Measurements from ENCODE around the gene KCNK2. TPM values are rescaled to one million over a fixed set of nuclear protein-coding genes. Genes with fewer than 3 reads are reported as not detected.

Gene KCNK2
- total RNA-seq, 1 donor, result 0.10 TPM

DNA sequence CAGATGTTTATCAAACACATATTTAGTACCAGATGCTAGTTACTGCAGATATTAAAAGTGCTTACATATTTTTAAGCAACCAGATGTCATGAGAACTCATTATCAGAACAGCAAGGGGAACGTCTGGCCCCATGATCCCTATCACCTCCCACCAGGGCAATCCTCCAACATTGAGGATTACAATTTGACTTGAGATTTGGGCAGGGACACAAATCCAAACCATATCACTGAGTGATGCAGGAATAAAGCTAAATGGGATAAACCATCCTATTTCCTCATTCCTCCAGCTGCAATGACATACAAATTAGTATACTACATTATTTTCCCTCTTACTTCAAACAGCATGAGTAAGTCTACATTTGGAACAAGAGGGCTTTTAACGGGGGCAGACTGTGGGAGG lies 3.1 kb upstream of the KCNK2 start:
- Histone ChIP-seq H3K9me3 (ENCODE audit: low read depth, low read length) (no peaks in the 10 kb centered on the region), H3K4me3 (ENCODE audit: low read length) (no peak overlapping the region), H3K4me1 (ENCODE audit: insufficient read depth, low read length) (no peaks in the 10 kb centered on the region), H3K27me3 (ENCODE audit: insufficient read depth, low read length) (peaks cover 34% of the 10 kb centered on the region)

DNA sequence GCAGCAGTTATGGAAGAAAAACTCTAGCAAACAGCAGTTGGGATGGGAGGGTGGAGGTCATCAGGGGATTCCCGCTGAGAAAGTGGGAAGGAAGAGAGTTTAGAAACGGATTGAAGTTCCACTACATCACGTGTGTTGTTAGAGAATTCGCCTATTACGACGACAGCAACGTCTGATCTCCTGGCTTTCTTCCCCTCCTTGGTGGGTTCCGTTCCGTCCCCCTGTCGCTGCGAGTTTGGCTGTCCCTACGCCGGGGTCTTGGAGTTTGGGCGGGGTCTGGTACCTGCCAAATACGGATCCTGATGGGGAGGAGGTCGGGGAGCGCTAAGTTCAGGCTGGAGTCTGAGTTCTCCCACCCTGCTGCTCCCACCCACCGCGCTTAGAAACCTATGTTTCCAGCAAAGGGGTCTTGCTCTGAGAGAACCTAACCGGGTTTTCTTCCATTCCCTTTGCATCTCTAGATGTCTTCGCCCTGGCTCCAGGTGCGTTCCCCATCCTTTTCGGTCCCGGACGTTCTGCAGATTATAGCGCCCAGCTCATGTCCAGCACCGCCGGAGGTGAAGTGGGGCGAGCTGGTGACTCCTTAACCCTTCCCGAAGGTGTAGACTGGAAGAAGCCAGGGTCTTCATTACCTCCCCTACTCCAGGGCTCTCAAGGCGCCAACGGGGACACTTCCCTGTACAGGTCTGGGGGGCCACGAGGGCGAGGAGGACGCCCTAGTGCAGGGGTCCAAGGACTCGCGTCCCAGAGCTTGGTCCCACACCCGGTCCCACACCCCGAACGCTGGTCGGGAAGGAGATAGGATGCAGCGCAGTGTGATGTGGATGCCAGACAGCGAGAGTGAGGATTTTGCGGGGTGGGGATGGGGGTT lies 641 bp upstream of the KCNK2 start:
- Histone ChIP-seq H3K4me1 (ENCODE audit: insufficient read depth, low read length) (no peaks in the 10 kb centered on the region), H3K9me3 (ENCODE audit: low read depth, low read length) (no peaks in the 10 kb centered on the region), H3K27me3 (ENCODE audit: insufficient read depth, low read length) (peaks cover 43% of the 10 kb centered on the region), H3K4me3 (ENCODE audit: low read length) (no peak overlapping the region)

DNA sequence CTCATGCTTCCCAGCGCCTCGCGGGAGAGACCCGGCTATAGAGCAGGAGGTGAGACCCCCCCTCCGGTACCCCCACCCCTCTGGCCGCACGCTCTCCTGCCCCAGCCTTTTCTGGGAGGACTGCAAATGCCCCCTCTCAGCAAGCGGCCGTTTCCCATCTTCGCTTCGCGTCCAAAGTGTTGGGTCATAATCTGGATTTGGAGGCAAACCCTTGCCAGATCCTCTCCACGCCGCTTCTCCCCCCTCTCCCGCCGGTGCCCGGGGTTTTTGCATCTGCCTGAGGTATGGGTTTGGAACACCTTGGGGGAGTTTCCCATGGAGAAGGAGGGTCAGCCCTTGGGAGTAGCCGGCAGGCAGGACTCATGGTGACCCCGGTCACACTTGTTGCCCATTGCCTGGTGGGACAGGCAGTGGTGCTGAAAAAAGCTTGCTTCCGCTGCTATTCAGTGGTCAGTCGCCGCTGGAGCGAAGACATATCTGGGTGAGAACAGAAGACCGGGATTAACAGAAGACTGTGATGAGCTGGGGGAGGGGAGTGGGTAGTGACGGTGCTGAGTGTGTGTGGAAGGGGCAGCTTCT lies 935 bp downstream of the KCNK2 start:
- H3K4me1 ChIP-seq (ENCODE audit: insufficient read depth, low read length), result no peaks in the 10 kb centered on the region
- H3K4me3 ChIP-seq (ENCODE audit: low read length), result no peak overlapping the region
- peaks cover 43% of the 10 kb centered on the region for H3K27me3 ChIP-seq (ENCODE audit: insufficient read depth, low read length)
- H3K9me3 ChIP-seq (ENCODE audit: low read depth, low read length), result no peaks in the 10 kb centered on the region

GRCh38 chr1:215084621-215085020 lies 2.1 kb downstream of the KCNK2 start:
- H3K9me3 ChIP-seq (ENCODE audit: low read depth, low read length), result no peaks in the 10 kb centered on the region
- no peak overlapping the region for H3K4me3 ChIP-seq (ENCODE audit: low read length)
- H3K27me3 ChIP-seq (ENCODE audit: insufficient read depth, low read length), result peaks cover 40% of the 10 kb centered on the region
- no peaks in the 10 kb centered on the region for H3K4me1 ChIP-seq (ENCODE audit: insufficient read depth, low read length)

GRCh38 chr1:215087603-215088002 lies 5.1 kb downstream of the KCNK2 start:
- Histone ChIP-seq H3K4me3 (ENCODE audit: low read length) (no peak overlapping the region), H3K27me3 (ENCODE audit: insufficient read depth, low read length) (peaks cover 21% of the 10 kb centered on the region), H3K9me3 (ENCODE audit: low read depth, low read length) (no peaks in the 10 kb centered on the region), H3K4me1 (ENCODE audit: insufficient read depth, low read length) (no peaks in the 10 kb centered on the region)

GRCh38 chr1:215094381-215094780 lies 11.8 kb downstream of the KCNK2 start:
- H3K4me1 ChIP-seq (ENCODE audit: insufficient read depth, low read length), result no peaks in the 10 kb centered on the region
- no peaks in the 10 kb centered on the region for H3K9me3 ChIP-seq (ENCODE audit: low read depth, low read length)
- H3K27me3 ChIP-seq (ENCODE audit: insufficient read depth, low read length), result no peaks in the 10 kb centered on the region
- no peak overlapping the region for H3K4me3 ChIP-seq (ENCODE audit: low read length)

GRCh38 chr1:215095524-215095923 lies 13.0 kb downstream of the KCNK2 start:
- no peaks in the 10 kb centered on the region for H3K4me1 ChIP-seq (ENCODE audit: insufficient read depth, low read length)
- no peak overlapping the region for H3K4me3 ChIP-seq (ENCODE audit: low read length)
- no peaks in the 10 kb centered on the region for H3K9me3 ChIP-seq (ENCODE audit: low read depth, low read length)
- H3K27me3 ChIP-seq (ENCODE audit: insufficient read depth, low read length), result no peaks in the 10 kb centered on the region

DNA sequence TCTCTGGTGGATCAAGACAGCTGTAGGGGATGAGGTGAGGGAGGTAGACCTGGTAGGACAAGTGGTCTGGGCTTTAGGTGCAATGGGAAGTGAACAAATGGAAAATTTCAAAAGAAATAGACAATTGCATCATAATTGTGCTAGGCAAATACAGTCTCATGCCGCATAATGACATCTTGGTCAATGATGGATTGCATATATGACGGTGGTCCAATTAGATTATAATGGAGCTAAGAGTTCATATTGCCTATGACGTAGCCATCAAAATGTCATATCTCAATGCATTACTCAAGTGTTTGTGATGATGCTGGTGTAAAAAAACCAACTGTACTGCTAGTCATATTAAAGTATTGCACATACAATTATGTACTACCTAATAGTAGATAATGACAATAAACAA lies 19.0 kb downstream of the KCNK2 start:
- Histone ChIP-seq H3K4me3 (ENCODE audit: low read length) (no peak overlapping the region), H3K4me1 (ENCODE audit: insufficient read depth, low read length) (no peaks in the 10 kb centered on the region), H3K27me3 (ENCODE audit: insufficient read depth, low read length) (no peaks in the 10 kb centered on the region), H3K9me3 (ENCODE audit: low read depth, low read length) (no peaks in the 10 kb centered on the region)

- no peaks in the 10 kb centered on the region for H3K4me1 ChIP-seq (ENCODE audit: insufficient read depth, low read length)
- no peak overlapping the region for H3K4me3 ChIP-seq (ENCODE audit: low read length)
- H3K27me3 ChIP-seq (ENCODE audit: insufficient read depth, low read length), result no peaks in the 10 kb centered on the region
- no peaks in the 10 kb centered on the region for H3K9me3 ChIP-seq (ENCODE audit: low read depth, low read length)
Measured at GRCh38 chr1:215104283-215104682, 21.7 kb downstream of the KCNK2 start.

GRCh38 chr1:215106067-215106466 lies 23.5 kb downstream of the KCNK2 start:
- no peaks in the 10 kb centered on the region for H3K27me3 ChIP-seq (ENCODE audit: insufficient read depth, low read length)
- H3K9me3 ChIP-seq (ENCODE audit: low read depth, low read length), result no peaks in the 10 kb centered on the region
- no peak overlapping the region for H3K4me3 ChIP-seq (ENCODE audit: low read length)
- no peaks in the 10 kb centered on the region for H3K4me1 ChIP-seq (ENCODE audit: insufficient read depth, low read length)

DNA sequence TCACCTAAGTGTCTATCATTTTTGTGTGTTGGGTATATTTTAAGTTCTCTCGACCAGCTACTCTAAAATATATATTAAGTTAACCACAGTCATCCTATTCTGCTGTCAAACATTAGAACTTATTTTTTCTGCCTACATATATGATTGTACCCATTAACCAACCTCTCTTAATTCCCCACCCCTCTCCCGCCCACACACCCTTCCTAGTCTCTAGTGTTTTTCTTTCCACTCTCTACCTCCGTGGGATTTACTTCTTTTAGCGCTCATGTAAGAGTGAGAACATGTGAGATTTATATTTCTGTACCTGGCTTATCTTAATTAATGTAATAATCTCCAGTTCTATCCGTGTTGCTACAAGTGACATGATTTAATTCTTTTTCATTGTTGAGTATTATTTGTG lies 26.6 kb downstream of the KCNK2 start:
- H3K9me3 ChIP-seq (ENCODE audit: low read depth, low read length), result no peaks in the 10 kb centered on the region
- no peaks in the 10 kb centered on the region for H3K27me3 ChIP-seq (ENCODE audit: insufficient read depth, low read length)
- no peak overlapping the region for H3K4me3 ChIP-seq (ENCODE audit: low read length)
- no peaks in the 10 kb centered on the region for H3K4me1 ChIP-seq (ENCODE audit: insufficient read depth, low read length)

- Histone ChIP-seq H3K27me3 (ENCODE audit: insufficient read depth, low read length) (no peaks in the 10 kb centered on the region), H3K9me3 (ENCODE audit: low read depth, low read length) (no peaks in the 10 kb centered on the region), H3K4me1 (ENCODE audit: insufficient read depth, low read length) (no peaks in the 10 kb centered on the region), H3K4me3 (ENCODE audit: low read length) (no peak overlapping the region)
Measured at GRCh38 chr1:215111916-215112315, 29.4 kb downstream of the KCNK2 start.

- H3K9me3 ChIP-seq (ENCODE audit: low read depth, low read length), result no peaks in the 10 kb centered on the region
- no peaks in the 10 kb centered on the region for H3K27me3 ChIP-seq (ENCODE audit: insufficient read depth, low read length)
- H3K4me3 ChIP-seq (ENCODE audit: low read length), result no peak overlapping the region
- H3K4me1 ChIP-seq (ENCODE audit: insufficient read depth, low read length), result no peaks in the 10 kb centered on the region
Measured at GRCh38 chr1:215113776-215114153, 31.2 kb downstream of the KCNK2 start.

GRCh38 chr1:215114154-215114933 lies 31.8 kb downstream of the KCNK2 start:
- Histone ChIP-seq H3K27me3 (ENCODE audit: insufficient read depth, low read length) (no peaks in the 10 kb centered on the region), H3K4me3 (ENCODE audit: low read length) (no peak overlapping the region), H3K9me3 (ENCODE audit: low read depth, low read length) (no peaks in the 10 kb centered on the region), H3K4me1 (ENCODE audit: insufficient read depth, low read length) (no peaks in the 10 kb centered on the region)

GRCh38 chr1:215115760-215116159 lies 33.2 kb downstream of the KCNK2 start:
- Histone ChIP-seq H3K9me3 (ENCODE audit: low read depth, low read length) (no peaks in the 10 kb centered on the region), H3K27me3 (ENCODE audit: insufficient read depth, low read length) (no peaks in the 10 kb centered on the region), H3K4me1 (ENCODE audit: insufficient read depth, low read length) (no peaks in the 10 kb centered on the region), H3K4me3 (ENCODE audit: low read length) (no peak overlapping the region)

Data from mononuclear cell (primary cell).